ENCODE results near the gene CACFD1.

Gene CACFD1

DNA sequence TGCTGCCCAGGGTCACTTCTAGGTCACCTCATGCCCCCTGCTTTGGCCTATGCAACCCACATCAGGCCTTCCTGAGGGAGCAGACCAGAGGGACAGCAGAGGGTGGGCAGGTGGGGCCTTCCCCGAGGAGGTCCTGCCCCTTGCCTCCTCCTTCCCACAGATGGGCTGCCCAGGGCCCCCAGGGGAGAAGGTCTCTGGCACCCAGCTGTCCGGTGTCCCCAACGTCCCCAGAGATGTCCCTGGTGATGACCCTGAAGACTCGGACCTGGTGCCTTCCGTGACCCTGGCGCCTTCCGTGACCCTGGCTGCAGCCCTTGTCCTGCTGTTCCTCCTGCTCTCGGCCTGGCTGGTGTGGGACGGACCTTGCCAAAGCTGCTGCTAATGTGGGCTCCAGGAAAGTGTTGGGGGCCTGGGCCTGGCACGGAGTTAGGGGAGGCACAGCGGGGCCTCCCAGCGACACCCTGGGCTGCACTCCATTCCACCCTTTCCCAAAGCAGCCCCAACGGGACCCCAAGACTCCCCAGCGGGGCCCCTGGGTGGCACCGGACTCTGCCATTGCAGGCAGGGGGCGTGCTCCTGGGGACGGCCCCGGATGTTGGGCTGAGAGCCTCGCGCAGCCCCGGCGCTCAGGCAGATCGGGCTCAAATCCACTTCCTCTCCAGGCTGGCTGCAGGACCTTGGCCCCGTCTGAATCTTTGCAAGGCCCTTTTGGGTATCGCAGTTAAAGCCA, 25.9 kb downstream of the CACFD1 start:
- no peak for DNase-seq

DNA sequence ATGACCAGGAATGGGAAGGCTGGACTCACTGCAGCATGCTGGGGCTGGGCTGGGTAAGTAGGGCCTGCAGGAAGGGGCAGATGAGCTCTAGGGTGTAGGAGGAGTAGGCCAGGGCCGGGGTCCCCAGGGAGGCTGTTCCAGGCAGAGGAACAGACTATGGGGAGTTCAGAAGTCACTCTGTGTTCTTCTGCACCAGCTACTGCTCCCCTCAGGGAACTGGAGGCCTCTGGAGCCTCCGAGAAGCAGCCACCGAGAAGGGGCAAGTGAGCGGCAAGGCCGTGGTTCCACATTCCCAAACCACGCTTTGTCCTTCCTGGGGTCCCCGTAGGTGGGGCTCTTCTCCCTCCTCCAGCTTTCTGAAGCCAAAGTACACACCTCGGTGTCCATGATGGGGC, 27.6 kb downstream of the CACFD1 start:
- no peak for DNase-seq

DNA sequence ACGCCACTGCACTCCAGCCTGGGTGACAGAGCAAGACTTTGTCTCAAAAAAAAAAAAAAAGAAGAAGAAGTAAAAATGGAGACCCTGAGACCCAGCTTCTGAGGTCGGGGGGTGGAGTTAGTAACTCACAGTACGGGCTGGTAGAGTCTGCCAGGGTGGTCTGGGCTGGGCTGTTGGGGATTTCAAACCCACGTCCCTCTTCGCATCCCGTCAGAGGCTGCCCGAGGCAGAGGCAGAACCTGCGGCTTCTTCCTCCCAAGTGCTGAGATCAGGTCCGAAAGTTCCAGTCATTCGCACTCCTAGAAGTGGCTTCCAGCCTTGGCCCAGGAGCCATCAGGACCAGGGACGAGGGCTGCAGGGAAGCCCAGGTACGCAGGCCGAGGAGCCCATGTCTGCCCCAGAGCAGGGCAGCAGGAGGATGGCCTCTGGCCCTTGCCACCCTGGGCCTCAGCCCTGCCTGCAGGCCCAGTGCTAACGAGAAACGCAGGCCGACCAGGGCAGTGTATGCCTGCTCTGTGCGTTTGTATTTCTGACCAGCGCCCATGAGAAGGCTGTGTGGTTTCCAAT, 29.0 kb downstream of the CACFD1 start:
- no peak for DNase-seq

DNA sequence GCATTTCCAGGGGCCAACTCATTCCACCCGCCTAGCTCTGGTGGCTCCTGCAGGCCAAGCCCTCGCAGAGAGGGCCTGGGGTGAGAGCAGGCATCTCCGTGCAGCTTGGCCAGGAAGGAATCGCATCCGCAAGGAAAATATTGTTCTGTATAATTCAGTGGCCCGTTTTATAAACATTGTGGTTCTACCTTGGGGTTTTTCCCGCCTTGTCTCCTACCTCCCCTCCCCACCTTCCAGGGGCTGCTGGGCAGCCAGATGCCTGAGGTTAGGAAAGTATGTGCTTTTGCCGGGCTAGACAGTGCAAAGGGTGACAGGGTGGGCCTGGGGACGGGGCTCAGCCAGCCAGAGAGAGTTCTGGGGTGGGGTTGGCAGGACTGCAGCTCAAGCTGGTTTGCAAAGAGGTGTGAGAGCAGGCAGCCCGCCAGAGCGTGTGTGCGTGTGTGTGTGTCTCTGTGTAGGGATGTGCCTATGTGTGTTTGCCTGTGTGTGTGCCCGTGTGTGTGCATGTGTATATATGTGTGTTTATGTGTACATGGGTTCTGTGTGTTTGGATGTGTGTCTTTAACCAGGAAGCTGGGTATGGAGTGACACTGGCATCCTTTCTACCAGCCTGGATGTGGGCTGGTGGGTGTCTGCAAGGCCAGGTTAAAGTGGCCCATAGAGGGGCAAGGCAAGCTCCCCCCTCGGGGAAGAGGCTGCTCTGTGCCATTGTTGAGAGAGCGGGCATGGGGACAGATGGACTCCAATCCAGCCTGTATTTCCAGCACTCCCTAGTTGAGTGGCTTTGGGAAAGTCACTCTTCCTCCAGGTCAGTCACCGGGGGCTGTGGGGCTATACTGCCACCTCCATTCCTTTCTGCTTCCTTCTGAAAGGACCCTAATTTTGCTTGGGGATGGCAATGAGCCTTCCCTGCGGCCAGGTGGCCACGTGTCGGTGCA, 29.7 kb downstream of the CACFD1 start:
- no peak for DNase-seq

DNA sequence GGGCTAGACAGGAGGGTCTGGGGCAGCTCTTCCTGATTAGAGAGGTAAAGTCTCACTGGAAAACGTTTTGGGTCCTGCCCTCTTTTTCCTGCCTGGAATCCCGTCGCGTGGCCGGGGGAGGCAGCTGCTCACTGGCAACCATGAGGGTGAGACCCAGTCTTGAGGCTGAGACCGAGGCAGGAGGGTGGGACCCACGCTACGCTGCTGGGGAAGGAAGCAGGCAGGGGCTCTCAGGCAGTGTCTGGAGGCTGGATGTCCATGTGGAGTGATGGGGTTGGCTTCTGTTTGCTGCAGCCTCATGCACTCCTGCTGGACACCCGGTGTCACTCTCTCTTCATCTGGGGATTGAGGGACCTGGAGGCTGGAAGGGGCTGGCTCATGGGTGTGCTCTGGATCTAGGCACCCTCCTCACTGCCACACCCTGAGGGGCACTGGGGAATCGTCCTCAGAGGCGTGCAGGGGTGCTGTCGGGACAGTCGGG, 30.5 kb downstream of the CACFD1 start:
- DNase-seq = no peak

DNA sequence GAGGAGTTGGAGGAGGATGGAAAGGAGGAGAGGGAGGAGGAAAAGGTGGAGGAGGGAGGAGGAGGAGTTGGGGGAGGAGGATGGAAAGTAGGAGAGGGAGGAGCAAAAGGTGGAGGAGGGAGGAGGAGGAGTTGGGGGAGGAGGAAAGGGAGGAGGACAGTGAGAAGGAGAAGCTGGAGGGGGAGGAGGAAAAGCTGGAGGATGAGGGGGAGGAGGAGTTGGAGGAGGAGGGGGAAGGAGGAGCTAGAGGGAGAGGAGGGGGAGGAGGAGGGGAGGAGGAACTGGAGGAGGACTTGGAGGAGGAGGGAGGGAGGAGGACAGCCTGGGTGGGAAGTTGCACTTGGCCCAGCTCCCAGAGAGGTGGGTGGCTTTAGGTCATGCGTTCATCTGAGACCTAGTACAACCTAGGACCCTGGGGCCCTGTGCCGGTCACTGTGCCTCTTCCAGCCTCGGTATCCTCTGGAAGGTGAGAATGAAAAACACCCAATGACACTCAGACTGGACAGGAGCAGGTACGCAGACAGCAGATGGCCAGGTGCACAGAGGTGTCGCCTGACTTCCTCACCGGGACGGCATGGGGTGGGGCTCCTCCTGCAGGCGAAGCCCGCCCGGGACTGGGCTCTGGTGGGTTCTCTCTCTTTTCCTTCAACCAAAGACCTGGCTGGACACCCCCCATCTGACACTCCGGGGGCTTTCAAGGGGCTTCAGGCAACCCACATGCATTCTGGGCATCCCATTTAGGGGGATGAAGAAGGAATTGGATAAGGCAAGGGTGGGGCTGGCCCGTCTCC, 31.3 kb downstream of the CACFD1 start:
- no peak for DNase-seq

DNA sequence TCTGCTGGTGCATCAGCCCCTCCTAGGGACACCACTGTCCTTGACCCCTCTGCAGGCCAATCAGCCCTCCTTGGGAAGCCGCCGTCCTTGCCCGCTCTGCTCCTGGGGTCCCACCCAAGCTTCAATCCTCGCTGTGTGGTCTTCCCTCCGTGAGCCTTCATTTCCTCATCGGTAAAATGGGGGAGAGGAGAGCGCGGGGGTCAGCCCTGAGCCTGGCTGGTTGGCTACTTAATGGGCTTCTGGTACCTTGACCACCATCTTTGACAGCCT, 31.8 kb downstream of the CACFD1 start:
- no peak for DNase-seq

DNA sequence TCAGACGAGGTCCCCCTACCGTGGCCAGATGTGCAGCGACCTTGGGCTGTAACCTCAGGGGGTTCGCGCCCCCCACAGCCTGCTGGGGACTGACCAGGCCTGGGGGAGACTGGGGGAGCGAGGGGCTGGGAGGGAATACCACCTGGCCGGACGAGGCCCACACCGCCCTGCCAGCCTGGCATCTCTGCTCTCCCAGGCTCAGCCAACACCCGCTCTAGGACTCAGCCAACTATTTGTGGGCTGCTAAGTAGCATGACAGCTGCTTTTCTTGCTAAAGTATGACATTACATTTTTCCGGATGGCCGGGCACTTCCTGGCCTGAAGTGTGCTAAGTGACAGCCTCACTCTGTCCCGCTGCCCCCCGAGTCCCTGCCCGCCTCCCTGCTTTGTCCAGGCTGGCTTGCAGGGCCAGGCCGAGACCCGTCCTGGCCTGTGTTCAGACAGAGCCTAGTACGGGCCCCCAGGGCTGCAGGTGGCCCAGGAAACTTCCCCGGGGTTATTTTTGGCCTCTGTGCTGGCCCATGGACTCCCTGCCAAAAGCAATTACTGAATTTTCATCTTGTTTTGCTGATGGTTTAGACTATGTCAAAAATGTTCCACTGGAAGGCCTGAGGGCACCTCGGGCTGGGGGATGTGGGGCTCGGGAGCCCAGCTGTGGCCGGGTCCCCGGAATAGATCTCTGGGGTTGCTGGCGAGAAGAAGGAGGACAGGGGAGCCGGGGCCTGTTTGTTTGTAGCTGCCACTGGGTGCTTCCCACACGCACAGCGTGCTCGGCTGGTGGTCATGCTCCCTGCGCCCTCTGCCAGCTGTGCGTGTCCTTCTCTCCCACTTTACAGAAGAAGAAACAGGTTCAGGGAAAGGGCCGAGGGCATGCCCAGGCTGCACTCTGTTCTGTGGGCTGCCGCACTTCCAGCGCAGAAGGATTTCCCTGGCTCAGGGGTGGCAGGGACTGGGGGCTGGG, 32.6 kb downstream of the CACFD1 start:
- DNase-seq = peak; percentile 3

DNA sequence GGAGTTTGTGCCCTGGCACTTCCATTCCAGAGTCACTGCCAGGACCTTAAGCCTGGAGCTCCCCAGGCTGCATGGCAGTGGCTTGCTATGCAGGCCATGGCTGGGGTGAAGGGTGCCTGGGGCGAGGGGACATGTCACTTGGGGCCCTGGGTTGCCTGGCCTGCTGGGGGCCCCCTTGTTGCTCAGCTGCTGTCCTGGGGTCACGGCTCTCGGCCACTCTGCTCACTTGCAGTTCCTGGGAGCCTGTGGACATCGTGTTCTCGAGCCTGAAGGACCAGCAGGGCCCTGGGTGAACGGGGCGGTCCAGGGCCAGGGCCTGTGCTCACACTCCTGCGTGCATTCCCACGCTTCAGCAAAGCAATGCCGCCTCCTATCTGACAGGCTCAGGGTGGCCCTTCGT, 33.6 kb downstream of the CACFD1 start:
- no peak for DNase-seq

DNA sequence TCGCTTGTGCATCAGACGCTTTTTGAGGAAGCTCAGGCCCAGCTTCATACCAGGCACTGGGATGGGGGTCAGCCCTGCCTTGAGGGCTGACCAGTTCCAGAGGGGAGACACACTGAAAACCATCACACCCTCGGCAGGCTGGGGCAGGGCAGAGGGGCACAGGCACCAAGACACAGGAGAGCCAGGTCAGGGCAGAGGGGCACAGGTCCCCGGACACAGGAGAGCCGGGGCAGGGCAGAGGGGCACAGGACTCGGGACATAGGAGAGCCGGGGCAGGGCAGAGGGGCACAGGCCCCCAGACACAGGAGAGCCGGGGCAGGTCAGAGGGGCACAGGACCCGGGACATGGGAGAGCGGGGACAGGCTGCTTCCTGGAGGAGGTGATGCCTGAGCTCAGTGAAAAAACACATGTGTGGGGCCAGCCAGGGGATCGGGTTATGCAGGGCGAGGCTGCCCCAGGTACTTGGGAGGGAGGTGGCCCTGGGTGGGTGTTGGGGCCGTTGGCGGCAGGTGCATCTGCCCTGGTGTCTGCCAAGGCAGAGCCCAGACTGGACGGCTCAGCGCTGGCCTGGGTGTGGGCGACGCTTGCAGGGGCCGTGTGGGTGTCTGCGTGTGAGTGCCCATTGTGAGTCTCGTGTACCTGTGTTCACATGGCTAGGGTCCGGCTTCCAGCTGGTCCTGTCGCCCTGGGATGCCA, 34.2 kb downstream of the CACFD1 start:
- no peak for DNase-seq

DNA sequence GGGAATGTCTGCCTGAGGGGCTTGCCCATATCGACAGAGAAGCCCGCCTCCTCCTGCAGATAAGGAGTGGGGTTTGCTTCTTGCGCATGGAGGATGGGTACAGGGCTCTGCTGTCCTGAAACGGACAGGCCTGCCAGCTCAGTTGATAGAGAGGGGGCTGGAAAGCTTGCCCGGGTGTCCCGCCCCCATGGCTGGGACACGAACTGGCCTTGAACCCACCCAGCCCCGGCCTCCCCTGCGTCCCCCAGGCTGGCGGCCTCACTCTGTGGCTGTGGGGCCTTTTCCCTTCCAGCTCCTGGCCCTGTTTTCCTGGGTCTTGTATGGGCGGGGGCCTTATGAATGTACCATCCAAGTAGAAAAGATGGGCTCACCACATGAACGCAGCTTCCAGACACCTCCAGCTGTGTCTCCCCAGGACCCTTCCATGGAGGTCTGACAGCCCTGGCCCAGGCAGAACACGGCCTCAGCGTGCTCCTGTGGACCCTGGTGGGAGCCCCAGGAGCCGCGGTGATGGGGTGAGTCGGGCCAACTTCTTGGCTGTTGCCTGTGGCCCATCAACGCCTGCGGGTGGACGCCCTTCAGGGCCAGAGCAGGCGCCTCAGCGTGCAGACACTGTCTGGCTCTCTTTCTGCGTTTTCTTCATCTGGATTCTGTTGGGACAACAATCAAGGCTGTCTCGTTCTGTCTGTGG, 35.0 kb downstream of the CACFD1 start:
- no peak for DNase-seq

DNA sequence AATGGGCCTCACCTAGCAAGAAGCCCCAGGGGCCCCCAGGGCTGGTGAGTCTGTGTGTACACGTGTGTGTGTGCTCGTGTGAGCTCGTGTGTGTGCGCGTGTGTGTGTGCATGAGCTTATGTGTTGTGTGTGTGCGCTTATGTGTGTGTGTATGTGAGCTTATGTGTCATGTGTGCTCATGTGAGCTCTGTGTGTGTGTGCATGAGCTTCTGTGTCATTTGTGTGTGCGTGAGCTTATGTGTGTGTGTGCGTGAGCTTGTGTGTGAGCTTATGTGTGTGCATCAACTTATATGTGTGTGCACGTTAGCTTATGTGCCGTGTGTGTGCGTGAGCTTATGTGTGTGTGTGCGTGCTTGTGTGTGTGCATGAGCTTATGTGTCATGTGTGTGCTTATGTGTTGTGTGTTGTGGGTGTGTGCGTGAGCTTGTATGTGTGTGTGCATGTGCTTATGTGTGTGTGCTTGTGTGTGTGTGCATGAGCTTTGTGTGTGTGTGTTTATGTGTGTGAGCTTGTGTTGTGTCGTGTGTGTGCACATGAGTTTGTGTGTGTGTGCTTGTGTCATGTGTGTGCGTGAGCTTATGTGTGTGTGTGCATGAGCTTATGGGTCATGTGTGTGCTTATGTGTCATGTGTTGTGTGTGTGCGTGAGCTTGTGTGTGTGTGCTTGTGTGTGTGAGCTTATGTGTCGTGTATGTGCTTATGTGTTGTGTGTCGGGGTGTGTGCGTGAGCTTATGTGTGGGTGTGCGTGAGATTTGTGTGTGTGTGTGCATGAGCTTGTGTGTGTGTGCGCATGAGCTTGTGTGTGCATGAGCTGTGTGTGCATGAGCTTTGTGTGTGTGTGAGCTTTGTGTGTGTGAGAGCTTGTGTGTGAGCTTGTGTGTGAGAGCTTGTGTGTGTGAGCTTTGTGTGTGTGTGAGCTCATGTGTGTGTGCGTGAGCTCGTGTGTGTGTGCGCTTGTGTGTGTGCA, 35.8 kb downstream of the CACFD1 start:
- DNase-seq = no peak

DNA sequence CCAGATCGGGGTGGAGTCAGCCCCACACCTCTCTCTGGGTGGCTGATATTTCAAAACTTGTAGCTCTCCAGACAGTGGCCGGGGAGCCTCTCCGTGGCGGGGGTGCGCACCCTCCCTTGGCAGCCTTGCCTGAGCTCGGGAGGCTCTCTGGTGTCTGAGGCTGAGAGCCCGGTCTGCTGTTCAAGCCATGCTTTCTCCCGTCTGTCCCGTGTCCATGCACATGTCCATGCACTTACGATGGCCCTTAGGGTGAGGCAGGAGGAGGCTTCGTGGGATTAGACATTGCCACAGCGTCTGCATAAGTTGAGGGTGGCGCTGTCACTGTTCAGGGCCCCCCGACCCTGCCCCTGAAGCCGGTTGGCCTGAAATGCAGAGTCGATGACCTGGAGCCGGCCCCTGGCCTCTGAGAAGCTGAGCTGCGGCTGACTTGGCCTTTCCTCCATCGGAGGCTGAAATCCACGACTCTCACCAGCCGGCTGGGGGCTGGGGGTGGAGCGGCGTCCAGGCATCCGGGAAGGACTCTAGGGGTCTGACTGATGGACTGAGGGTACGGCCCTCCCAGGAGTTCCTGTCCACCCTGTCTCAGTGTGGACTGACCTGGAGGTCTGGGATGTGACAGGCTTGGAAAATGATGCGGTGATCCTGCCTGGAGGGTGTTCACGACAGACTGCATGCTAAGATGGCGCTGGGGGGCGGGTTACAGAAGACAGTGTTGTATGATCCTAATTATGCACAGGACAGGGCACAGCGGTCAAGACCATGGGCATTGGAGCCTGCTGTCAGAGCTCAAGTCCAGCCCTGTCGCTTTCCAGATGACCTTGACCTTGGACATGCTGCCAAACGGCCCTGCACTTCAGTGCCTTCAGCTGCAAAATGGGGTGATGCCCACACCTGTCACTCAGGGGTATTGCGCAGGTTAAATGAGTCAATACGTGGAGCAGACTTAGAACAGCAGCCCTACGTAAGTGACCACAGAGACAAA, 37.4 kb downstream of the CACFD1 start:
- no peak for DNase-seq

DNA sequence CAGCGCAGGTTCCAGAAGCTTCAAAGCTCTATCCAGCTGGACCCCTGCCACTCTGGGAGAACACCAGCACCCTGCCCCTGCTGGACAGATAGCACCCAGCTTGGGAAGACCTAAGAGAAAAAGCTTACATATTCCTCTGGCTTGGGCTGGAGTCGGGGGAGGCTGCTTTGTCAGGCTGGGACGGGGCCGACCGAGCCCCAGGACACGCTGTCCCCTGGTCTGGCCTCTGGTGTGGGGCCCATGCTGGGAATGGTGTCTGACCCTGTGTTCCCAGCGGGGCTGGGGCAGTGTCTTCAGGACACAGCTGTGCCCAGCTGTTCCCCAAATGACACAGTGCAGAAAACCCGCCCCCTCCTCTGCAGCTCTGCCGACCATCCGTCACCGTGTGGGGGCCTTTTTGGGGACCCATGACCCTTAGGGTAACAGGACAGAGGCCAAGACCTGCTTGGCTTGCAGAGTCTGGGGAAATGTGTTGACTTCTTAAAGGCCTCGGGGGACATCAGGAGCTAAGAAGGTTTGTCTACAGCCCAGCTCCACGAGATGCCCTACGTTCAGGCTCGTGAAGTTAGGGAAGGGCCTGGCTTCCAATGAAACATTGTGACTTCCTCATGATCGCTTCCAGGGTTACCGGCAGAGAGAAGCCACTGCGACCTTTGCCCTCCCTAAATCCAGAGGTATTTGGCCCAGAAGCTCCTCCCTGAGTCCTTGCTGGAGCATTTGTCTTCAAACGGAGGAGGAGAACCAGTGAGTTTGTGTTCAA, 39.5 kb downstream of the CACFD1 start:
- no peak for DNase-seq

DNA sequence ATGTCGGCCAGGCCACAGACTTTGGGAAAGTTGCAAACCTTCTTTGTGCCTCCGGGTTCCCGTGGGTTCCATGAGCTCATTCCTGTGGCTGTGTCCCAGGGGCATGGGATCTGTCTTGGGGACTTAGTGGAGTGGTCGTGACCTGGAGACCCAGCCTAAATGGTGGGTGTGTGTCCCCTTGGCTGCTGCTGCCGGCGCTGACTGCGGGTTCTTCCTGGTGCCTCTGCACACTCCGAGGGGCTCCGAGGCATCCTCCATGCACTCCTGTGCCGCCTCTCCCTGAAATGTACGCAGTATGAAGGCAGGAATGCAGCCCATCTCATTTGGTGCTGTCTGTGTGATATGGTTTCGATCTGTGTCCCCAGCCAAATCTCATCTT, 40.1 kb downstream of the CACFD1 start:
- DNase-seq = no peak

DNA sequence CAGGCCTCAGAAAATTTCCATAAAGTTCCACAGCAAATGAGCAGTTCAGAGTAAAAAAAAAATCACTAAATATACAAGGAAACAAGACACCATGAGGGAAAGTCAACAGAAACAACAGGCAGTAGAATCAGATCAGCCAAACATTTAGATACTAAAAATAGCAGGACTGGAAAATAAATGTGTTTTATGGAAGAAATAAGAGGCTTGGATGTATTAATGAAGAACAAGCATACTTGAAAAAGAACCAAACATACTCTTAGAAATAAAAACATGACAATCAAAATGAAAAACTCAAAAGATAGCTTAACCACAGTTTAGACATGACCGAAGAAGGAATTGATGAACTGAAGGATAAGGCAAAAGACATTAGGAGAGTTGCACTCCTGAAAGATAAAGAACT, 42.3 kb downstream of the CACFD1 start:
- no peak for DNase-seq

DNA sequence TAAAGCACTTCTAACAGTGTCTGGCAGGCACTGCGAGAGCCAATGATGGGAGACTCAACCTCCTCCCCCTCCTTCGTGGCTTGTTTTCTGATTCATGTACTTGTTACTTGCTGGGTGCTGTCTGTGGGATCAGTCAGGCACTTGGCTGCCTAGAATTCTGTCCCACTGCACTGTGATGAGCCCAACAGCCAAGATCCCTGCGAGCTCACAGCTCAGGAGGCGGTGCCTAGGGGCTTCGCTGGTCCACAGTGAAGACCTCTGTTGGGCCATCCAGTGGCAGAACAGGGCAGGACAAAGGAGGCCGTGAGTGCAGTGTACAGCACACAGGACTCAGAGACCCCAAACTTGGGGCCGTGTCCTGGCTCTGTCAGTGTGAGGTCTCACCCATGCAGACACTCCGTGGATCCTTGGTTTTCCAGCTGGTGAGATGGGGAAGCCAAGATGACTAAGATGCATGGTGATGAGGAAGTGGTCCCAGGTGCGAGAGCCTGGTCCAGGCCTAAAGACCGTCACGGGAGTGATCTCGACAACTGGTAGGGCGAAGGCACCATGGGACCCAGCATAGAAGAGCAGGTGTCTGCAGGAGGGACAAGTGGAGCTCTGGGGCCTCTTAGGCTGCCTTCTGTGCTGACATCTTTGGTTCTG, 45.5 kb downstream of the CACFD1 start:
- no peak for DNase-seq
